Measurements from ENCODE around the gene ADAP1.

DNA sequence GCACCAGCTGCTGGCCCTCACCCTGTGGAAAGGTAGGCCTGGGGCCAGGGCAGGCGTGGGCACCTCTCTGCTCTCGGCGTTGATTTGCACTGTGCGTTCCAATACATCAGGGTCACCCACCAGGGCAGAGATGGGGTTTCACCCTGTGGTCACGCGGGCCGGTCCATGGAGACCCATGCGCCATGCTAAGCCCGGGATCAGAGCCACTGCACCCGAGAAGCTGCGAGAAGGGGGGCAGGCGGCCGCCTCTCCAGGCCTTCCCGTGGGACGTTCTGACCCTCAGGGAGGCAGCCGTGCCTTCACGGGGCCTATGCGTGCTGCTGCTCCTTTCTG, 67.0 kb downstream of the ADAP1 start:
- TF ChIP-seq CTCF (IDR thresholded peaks at IDR 0.05) (no peak), POLR2A (IDR thresholded peaks at IDR 0.05) (no peak)
